SKM-1 treated with dmso at 0.1 percent for 144 hours (cell line): ENCODE results near the gene RNASE13.

Source experiments
- DNase-seq: peaks from one replicate; lab custom pipeline; 2025; ENCODE audit not compliant: unreplicated experiment; lab: John Stamatoyannopoulos, UW

The RNASE13 gene, protein sequence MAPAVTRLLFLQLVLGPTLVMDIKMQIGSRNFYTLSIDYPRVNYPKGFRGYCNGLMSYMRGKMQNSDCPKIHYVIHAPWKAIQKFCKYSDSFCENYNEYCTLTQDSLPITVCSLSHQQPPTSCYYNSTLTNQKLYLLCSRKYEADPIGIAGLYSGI

GRCh38 chr14:21034707-21035106, at the start of gene RNASE13:
Gene RNASE13 (minus strand): TSS chr14:21034807. CDS start chr14:21034288, 519 bp downstream.
- DNase-seq = no peak

- no peak for DNase-seq
Observed at GRCh38 chr14:21084396-21084795, 49.8 kb upstream of the RNASE13 start.

GRCh38 chr14:21083565-21084325, 49.1 kb upstream of the RNASE13 start:
- no peak for DNase-seq

- no peak for DNase-seq
Observed at GRCh38 chr14:21081521-21082142, 47.0 kb upstream of the RNASE13 start.

GRCh38 chr14:21078726-21079125, 44.1 kb upstream of the RNASE13 start:
- no peak for DNase-seq

GRCh38 chr14:21078287-21078686, 43.7 kb upstream of the RNASE13 start:
- no peak for DNase-seq

DNA sequence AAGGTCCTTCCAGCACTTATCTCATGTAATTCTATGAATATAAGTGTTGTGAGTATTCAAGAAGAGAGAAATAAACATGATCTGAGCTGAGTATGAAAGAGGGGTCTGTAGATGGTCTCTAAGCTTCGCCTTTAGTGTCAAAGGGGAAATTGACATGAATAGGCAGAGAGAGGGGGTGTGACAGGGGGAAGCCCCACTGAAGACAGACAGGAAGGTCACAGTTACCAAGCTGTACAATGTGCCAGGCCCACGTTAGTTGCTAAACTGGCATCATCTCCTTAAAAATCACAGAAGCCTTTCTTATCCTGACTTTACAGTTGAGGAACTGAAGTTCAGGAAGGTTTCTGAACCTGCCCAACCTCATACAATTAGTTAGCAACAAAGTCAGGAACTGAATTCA, 43.1 kb upstream of the RNASE13 start:
- no peak for DNase-seq

GRCh38 chr14:21075719-21076437, 41.3 kb upstream of the RNASE13 start:
- DNase-seq = no peak

DNA sequence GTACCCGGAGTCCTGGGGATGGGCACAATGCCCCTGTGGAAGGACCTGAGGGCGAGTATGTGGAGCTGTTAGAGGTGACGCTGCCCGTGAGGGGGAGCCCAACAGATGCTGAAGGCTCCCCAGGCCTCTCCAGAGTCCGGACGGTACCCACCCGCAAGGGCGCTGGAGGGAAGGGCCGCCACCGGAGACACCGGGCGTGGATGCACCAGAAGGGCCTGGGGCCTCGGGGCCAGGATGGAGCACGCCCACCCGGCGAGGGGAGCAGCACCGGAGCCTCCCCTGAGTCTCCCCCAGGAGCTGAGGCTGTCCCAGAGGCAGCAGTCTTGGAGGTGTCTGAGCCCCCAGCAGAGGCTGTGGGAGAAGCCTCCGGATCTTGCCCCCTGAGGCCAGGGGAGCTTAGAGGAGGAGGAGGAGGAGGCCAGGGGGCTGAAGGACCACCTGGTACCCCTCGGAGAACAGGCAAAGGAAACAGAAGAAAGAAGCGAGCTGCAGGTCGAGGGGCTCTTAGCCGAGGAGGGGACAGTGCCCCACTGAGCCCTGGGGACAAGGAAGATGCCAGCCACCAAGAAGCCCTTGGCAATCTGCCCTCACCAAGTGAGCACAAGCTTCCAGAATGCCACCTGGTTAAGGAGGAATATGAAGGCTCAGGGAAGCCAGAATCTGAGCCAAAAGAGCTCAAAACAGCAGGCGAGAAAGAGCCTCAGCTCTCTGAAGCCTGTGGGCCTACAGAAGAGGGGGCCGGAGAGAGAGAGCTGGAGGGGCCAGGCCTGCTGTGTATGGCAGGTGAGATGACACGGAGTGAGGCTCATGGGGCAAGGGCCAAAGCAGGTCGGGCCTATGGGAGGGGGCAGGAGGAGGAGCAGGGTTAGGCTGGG, 40.0 kb upstream of the RNASE13 start:
- DNase-seq = no peak

- DNase-seq = no peak
Observed at GRCh38 chr14:21073921-21074320, 39.3 kb upstream of the RNASE13 start.

DNA sequence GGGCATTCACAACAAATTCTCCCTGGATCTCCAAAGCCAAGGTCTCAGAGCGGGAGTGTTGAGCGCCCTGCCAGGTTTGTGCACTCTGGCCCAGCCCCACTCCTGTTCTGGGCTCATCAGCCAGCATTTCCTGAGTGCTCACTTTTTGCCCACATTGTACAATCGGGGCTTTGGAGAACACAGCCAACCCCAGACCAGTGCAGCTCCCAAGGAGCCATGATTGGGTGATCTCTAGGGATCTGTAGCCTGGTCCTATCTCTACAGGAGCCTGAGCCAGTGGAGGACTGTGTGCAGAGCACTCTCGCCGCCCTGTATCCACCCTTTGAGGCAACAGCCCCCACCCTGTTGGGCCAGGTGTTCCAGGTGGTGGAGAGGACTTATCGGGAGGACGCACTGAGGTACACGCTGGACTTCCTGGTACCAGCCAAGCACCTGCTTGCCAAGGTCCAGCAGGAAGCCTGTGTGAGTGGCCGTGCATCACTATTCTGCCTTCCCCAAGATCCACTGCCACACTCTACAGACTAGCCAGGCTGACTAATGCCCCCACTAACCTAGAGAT, 38.3 kb upstream of the RNASE13 start:
- no peak for DNase-seq

- peak; percentile 71 for DNase-seq
Observed at GRCh38 chr14:21072031-21072473, 37.4 kb upstream of the RNASE13 start.

DNA sequence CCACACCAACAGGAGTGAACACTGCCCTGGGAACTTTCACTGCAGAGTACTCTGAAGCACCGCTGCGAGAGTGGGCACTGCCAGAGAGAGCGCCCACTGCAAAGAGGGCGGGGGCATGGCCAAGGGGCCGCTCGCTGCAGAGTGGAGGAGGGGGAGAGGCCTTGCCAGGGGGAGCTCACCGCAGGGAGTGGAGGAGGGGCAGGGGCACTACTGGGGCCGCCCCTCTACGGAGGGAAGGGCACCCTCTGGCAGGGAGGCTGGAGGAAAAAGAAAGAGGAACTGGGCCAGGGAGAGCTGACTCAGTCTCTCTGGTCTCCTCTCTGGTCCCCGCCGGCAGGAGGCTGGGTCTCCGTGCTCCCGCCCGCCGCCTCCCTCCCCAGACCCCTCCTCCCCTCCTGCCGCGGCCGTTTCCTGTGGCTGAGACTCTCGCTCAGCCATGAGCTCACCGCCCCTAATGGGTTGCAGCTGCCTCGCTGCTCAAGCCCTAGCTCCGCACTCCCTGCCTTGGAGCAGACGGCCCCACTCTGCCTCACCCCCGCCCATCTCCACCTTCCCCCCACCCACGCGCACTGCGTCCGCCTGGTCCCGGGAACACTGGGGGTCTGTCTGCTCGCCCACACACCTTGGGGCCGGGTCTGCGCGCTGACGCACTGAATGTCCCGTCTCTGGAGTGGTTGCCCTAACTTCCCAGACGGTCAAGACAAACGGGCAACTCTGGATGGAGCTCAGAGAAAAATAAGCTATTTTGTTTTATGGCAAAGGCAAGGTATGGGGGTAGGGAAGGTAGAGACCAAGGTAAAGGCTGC, 36.8 kb upstream of the RNASE13 start:
- DNase-seq = peak; percentile 67

DNA sequence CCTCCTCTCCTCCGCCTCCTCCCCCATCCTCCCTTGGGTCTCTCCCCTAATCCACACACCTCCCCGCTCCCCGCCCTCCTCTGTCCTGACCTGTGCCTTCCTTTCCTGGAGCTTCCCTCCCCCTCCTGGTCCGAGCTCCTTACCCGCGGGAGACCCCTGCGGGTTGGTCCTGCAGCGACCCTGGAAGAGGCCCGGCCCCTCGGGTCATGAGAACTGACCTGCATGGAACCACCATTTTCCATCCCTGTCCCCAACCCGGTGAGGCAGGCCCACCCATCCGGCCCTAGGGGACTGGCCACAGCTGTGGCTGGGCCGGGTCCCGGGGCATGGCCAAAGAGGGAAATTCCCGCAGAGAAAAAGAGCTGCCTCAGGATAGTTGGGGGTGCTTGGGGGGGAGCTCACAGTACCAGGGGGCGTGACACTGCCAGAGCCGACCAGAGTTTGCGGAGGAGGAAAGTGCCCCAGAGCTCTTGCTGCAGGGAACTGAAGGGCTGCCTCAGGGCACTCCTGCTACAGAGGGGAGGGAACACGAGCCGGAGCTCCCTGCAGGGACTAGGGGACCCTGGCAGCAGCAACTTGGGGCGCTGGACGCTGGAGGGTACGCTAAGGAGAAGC, 36.1 kb upstream of the RNASE13 start:
- DNase-seq = no peak

DNA sequence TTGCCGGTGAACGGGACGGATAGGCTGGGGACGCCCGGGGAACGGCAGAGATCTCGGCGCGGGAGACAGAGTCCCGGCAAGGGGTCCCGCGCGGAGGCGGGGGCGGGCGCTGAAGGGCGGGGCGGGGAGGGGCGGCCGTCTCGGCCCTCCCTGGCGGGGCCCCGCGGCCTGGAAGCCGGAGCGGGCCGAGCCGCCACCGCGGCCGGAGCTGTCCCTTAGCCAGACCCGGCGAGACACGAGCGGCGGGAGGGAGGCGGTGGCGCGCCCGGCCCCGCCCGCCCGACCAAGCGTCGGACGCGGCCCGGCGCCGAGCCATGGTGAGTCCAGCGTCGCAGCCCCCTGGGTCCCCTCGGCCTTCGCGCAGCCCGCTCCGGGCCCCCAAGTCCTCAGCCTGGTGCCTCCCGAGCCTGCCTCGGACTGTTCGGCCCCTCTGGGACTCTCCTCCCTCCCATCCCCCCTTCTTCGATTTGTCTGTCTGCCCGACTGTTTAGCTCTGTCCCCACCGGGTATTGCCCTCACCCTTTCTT, 35.5 kb upstream of the RNASE13 start, which contains the start of gene ARHGEF40:
Gene ARHGEF40, plus strand, starts transcription at position 222 of the 527 bp plus-strand sequence. Its CDS starts 93 bp downstream, at position 315.
- DNase-seq = no peak

GRCh38 chr14:21069388-21070082, 34.9 kb upstream of the RNASE13 start:
- DNase-seq = no peak

- no peak for DNase-seq
Observed at GRCh38 chr14:21068521-21069387, 34.1 kb upstream of the RNASE13 start.
